H1 (cell line): ENCODE data around the gene POMT2. TPM values are rescaled to one million over a fixed set of nuclear protein-coding genes. Genes with fewer than 3 reads are reported as not detected.

Source experiments
- ATF2 ChIP-seq: IDR thresholded peaks from 2 replicates; pipeline ENCODE4 v1.6.1; 2012; ENCODE audit warnings: low read length, inconsistent platforms
- CHD1 ChIP-seq: IDR thresholded peaks from 2 replicates; pipeline ENCODE4 v1.6.1; 2012; ENCODE audit warnings: low read depth, low read length, improper control_type of control experiment
- CREB1 ChIP-seq: IDR thresholded peaks from 2 replicates; pipeline ENCODE4 v1.6.1; 2012; ENCODE audit warnings: inconsistent platforms
- POLR2A ChIP-seq, 2 experiments: IDR thresholded peaks; 1 replicate in 1 of 2; 2 replicates in 1 of 2; pipeline ENCODE4 v1.6.1; 2011; ENCODE audit warnings: low read depth in 2 of 2, low read length in 2 of 2, mild to moderate bottlenecking in 2 of 2; ENCODE audit errors: control extremely low read depth in 1 of 2
- POU5F1 ChIP-seq: IDR thresholded peaks from 2 replicates; pipeline ENCODE4 v1.6.1; 2011; ENCODE audit warnings: low read depth, mild to moderate bottlenecking, low read length, moderate library complexity
- SRF ChIP-seq: IDR thresholded peaks from 2 replicates; pipeline ENCODE4 v1.6.1; 2011; ENCODE audit warnings: mild to moderate bottlenecking, low read depth, low read length, moderate library complexity
- TCF12 ChIP-seq: IDR thresholded peaks from 2 replicates; pipeline ENCODE4 v1.6.1; 2011; ENCODE audit warnings: low read depth, mild to moderate bottlenecking, low read length
- polyA plus RNA-seq, 7 experiments: library from polyadenylated mRNA; depleted of rRNA in 3 of 7; stranded (reverse) in 5 of 7; unstranded in 2 of 7; fragments of >200 nt in 5 of 7; fragments of 200-250 nt in 2 of 7; gene quantifications; 1 replicate in 5 of 7; 2 replicates in 1 of 7; 4 replicates in 1 of 7; pipeline versions ENCODE4 v1.2.1 to v1.2.3, GENCODE V29; 2011 to 2013; ENCODE audit warnings: missing spikeins in 2 of 7, mixed read lengths in 2 of 7
- total RNA-seq: library from RNA; stranded (reverse); fragmentation: NEBNext Ultra II Directional; extraction: Animal tissue kit (Norgen Biotek cat#: 25700); gene quantifications from 2 replicates; pipeline ENCODE4 v1.2.1, GENCODE V29; 2021

POMT2 gene
- total and polyA plus RNA-seq, 2 of the 8 experiments (the other 6 are each of a cell fraction or from before 2014, with no cell fraction given): 20.8 to 44.9 TPM

DNA sequence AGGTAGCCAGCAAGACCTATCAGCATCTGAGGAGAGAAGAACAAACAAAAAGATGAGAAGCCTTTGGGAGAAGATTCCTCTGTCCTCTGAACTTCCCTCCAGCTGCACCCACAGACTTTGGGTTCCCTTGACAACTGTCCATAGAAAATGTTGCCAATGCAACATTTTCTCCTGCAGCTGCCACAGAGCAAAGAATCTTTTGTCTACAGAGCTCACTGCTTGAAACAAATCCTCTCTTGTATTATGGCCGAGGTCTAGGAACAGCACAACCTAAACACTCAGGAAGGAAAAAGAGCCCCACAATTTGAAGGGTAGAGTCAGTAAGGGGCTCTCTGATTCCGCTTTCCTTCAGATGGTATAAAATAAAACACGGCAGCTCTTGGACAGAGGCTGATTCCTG, 14.3 kb downstream of the POMT2 start (continued):
- TF ChIP-seq POU5F1: no peak
- no peak for TF ChIP-seq CHD1
- no peak for TF ChIP-seq POLR2A (IDR thresholded peaks at IDR 0.05; ENCODE audit: control extremely low read depth in 1 of 2, low read depth in 2 of 2, low read length in 2 of 2)
- no peak for TF ChIP-seq CREB1
- no peak for TF ChIP-seq TCF12
- no peak for TF ChIP-seq SRF
- TF ChIP-seq ATF2: no peak
